ENCODE measurements around the gene COL9A3. TPM values are rescaled to one million over a fixed set of nuclear protein-coding genes. Genes with fewer than 3 reads are reported as not detected.

Gene COL9A3
- polyA plus RNA-seq, 10 donors, result 6.2 to 21.9 (median 11.0) TPM

- no peak for DNase-seq
These were observed 5.5 kb upstream of the COL9A3 start for GRCh38 chr20:62811320-62811719.

- peak in 1 of 3 donors; percentile 13 for DNase-seq
These were observed 5.1 kb upstream of the COL9A3 start for GRCh38 chr20:62811720-62812119.

GRCh38 chr20:62812181-62812906 lies 4.5 kb upstream of the COL9A3 start:
- no peak for DNase-seq

- DNase-seq, result no peak
These were observed 4.0 kb upstream of the COL9A3 start for GRCh38 chr20:62812907-62813200.

- DNase-seq, result peak in 1 of 3 donors; percentile 31
These were observed 3.3 kb upstream of the COL9A3 start for GRCh38 chr20:62813588-62813987.

GRCh38 chr20:62814060-62814708 lies 2.7 kb upstream of the COL9A3 start:
- no peak for DNase-seq

GRCh38 chr20:62814709-62815065 lies 2.2 kb upstream of the COL9A3 start:
- no peak for DNase-seq

- peak in 1 of 3 donors; percentile 62 for DNase-seq
These were observed 1.5 kb upstream of the COL9A3 start for GRCh38 chr20:62815066-62815991.

- peak in 1 of 3 donors; percentile 66 for DNase-seq
These were observed 593 bp upstream of the COL9A3 start for GRCh38 chr20:62816031-62816883.

DNA sequence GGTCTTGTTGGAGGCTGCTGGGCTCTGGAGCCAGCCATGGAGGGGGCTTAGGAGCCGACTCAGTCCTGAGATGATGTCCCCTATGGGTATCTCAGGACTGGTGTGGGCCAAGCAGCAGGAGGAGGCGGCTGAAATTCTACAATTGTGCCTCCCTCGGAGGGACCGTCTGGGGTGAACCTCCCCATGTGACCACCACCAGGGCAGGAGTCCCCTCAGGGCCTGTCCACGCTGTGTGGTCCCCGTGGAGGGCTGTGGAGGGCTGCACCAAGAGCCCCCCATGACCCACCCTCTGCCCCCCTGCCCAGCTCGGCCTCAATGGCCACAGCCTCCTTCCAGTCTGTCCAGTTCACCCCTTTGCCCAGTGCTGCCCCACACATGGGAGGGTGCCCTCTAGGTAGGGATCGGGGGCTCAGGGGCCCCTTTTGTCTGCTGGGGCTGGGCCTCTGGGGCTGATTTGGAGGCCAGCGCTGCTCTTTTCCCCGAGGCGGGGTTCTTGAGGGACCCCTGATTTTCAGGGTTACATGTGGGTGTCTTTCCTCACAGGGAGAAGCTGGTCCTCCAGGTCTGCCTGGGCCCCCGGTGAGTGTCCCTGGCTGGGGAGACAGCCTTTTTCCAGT lies 1.2 kb downstream of the COL9A3 start:
- peak in 1 of 3 donors; percentile 21 for DNase-seq

DNA sequence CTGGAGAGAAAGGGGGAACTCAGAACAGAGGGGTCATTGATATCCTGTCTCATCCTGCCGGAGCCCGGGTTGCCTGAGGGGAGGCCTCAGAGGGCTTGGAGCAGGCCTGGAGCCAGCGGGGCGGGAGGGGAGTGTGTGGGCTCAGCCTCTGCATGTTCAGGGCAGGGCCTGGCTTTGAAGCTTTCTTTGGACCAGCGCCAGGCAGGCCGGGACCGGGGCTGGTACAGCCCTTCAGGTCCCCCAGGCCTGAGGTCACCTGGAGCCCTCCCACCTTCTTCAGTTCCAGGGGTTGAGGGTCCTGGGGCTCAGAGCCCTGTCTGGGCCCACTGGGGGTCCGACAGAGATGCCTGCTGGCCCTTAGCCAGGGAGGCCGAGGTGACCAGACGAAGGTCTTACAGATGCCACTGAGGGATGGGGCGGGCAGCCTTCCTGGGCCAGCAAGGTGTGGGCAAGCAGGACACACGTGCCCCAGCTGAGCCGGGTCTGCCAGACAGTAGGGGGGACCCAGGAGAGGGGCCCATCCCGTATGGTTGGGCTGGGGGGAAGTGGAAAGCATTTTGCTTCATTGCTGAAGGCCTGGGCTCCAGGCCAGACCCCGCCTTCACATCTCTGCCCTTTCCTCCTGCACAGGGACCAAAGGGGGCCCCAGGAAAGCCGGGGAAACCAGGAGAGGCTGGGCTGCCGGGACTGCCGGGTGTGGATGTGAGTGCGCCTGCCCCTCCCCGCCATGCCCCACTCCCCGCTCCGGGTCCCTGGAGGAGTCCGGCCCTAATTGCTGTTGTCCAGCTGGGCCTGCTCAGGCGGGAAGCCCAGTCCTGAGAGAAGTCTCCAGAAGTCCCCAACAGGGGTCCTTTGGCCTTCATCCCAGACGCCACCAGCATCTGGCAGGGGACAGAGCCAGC lies 2.0 kb downstream of the COL9A3 start:
- peak in 2 of 3 donors; percentile 75 to 90 for DNase-seq

GRCh38 chr20:62819494-62820174 lies 2.8 kb downstream of the COL9A3 start:
- DNase-seq, result peak in 1 of 3 donors; percentile 79

DNA sequence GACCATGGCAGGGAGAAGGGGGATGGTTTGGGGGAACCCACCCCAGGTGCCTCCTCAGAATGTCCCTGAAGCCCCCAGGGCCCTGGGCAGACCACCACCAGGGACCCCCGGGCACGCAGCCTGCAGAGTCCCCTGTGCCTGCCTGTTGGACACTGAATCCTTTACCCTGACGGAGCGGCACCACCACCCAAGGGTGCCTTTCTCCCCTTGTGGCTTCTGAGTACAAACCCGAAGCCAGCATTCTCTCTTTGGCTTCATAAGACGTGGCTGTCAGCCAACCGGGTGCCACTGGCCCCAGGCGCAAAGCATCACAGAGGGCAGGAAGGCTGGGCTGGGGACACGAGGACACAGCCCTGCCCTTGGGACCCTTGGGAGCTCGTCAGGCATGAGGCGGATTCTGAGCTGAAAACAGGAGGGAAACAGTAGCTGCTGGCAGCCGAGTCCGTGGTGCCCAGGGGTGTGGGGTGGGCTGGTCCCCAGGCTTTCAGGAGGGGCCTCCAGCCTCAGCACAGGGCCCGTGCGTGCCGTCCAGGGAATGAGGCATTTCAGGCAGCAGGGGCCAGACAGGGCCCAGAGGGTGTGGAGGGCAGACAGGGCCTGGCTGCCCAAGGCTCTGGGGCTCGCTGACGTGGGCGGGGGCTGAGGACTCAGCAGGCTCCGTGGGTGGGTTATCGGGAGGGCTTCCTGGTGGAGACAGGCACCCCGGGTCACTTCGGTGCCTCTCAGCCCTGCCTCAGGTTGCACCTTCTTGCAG lies 3.5 kb downstream of the COL9A3 start:
- peak in 1 of 3 donors; percentile 32 for DNase-seq

DNA sequence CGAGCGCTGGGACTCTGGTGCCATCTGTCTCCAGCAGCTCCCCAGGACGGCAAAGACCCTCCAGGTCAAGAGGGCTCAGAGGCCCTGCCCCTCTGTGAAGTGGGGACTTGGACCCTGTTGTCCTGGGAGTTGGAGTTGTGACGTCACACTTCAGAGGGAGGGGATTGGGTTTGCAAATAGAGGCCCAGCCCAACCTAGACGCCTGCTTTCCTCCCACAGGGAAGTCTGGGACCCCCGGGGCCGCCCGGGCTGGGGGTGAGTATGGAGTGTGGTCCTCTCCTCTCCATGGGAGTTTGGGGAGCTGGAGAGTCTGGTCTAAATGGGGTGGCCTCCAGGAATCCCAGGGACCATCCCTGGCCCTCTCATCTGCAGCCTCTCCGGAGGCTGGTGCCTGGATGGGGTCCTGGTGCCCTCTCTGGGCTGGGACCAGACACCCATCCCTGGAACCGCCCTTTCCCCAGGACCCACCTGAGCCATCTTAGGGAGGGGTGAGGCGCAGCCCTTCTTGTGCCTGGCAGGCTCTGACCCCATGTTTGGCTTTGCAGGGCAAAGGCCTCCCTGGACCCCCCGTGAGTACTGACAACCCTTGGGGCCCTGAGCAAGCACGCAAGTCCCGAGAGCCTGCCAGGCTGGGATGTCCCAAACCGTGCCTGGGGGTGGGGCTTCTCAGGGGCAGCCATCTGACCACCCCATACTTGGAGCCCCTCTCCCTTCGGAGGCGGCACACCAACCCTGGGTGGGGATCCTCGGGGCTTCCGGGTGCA lies 4.3 kb downstream of the COL9A3 start:
- peak in 1 of 3 donors; percentile 21 for DNase-seq

GRCh38 chr20:62821726-62822210 lies 4.9 kb downstream of the COL9A3 start:
- no peak for DNase-seq

- peak in 1 of 3 donors; percentile 11 for DNase-seq
These were observed 5.5 kb downstream of the COL9A3 start for GRCh38 chr20:62822239-62822787.

All from muscle of back (tissue), 11 donors.